K562 (cell line): ENCODE measurements around the gene ACAP3. TPM values are rescaled to one million over a fixed set of nuclear protein-coding genes. Genes with fewer than 3 reads are reported as not detected.

Experiments
- ETS2 ChIP-seq: IDR thresholded peaks from 2 replicates; pipeline ENCODE4 v1.6.1; 2016; ENCODE audit warnings: borderline replicate concordance, missing genetic modification characterization, mild to moderate bottlenecking, moderate library complexity, missing compliant biosample characterization; ENCODE audit not compliant: poor library complexity, severe bottlenecking
- ILF3 ChIP-seq: fragments of 450-650 bp; IDR thresholded peaks from 2 replicates; pipeline ENCODE4 v1.6.1; 2018; ENCODE audit warnings: antibody characterized with exemption, mild to moderate bottlenecking, moderate library complexity, borderline replicate concordance
- PRPF4 ChIP-seq: fragments of 200-400 bp; formaldehyde crosslinking; IDR thresholded peaks from one replicate; pipeline ENCODE4 v1.6.1; 2017; ENCODE audit warnings: low read length, low read depth, mild to moderate bottlenecking; ENCODE audit not compliant: insufficient read depth, poor library complexity, severe bottlenecking
- RBM14 ChIP-seq: fragments of 200-400 bp; formaldehyde crosslinking; IDR thresholded peaks from 2 replicates; pipeline ENCODE4 v1.6.1; 2018; ENCODE audit warnings: low read depth, mild to moderate bottlenecking, low read length, moderate library complexity, borderline replicate concordance; ENCODE audit not compliant: insufficient read depth
- SMC3 ChIP-seq: conservative IDR thresholded peaks from 2 replicates; pipeline ENCODE4 v1.6.1; 2011; ENCODE audit warnings: low read depth, low read length, improper control_type of control experiment; ENCODE audit not compliant: insufficient read depth
- SNIP1 ChIP-seq: fragments of 450-650 bp; IDR thresholded peaks from 2 replicates; pipeline ENCODE4 v1.7.1; 2017; ENCODE audit warnings: low read depth, mild to moderate bottlenecking
- ZNF436 ChIP-seq: fragments of 250-450, 450-650 bp; sonication (Bioruptor Pico); formaldehyde crosslinking; IDR thresholded peaks from 2 replicates; pipeline ENCODE4 v1.7.0; 2020; ENCODE audit warnings: mild to moderate bottlenecking
- polyA plus RNA-seq, 8 experiments: library from polyadenylated mRNA; depleted of rRNA in 4 of 8; stranded (reverse) in 5 of 8; unstranded in 3 of 8; fragments of >200 nt; fragmentation: Nextera tagmentation in 2 of 8; fragmentation: Illumina TruSeq in 1 of 8; extraction: Ambion mirVana in 2 of 8; extraction: Trizol in 1 of 8; gene quantifications; 2 replicates each; pipeline versions ENCODE4 v1.2.1 to v1.2.3, GENCODE V29; 2011 to 2014; ENCODE audit warnings: inconsistent platforms in 1 of 8, missing spikeins in 1 of 8
- total RNA-seq, 7 experiments: library from RNA; depleted of rRNA in 6 of 7; stranded (reverse); fragments of >200 nt in 6 of 7; fragmentation: Illumina TruSeq in 2 of 7; extraction: Trizol in 2 of 7; gene quantifications; 2 replicates each; pipeline versions ENCODE4 v1.2.1 to v1.2.3, GENCODE V29; 2011 to 2021; ENCODE audit warnings: low replicate concordance in 1 of 7
- TF ChIP-seq, protein P1 (sequence below): fragments of 450-650 bp; formaldehyde crosslinking; IDR thresholded peaks from 2 replicates; pipeline ENCODE4 v1.4.0; 2020; ENCODE audit warnings: mild to moderate bottlenecking, moderate library complexity
- TF ChIP-seq, protein P2 (sequence below), 2 experiments: fragments of 450-650 bp in 1 of 2; sonication (generic) in 1 of 2; formaldehyde crosslinking in 1 of 2; IDR thresholded peaks; 2 replicates each; pipeline versions ENCODE4 v1.7.1 to v1.9.0; 2016 to 2022; ENCODE audit warnings: inconsistent platforms in 1 of 2, mild to moderate bottlenecking in 1 of 2, missing genetic modification reagents in 1 of 2
- TF ChIP-seq, protein P3 (sequence below), 2 experiments: IDR thresholded peaks; 2 replicates each; pipeline ENCODE4 v1.6.1; 2011; ENCODE audit warnings: borderline replicate concordance in 1 of 2, control low read depth in 1 of 2, low read depth in 1 of 2, low read length in 1 of 2, mild to moderate bottlenecking in 1 of 2, mixed read lengths in 1 of 2, moderate library complexity in 1 of 2; ENCODE audit not compliant: insufficient read depth in 1 of 2, insufficient read length in 1 of 2, poor library complexity in 1 of 2, severe bottlenecking in 1 of 2; ENCODE audit errors: extremely low read depth in 1 of 2

ACAP3 gene
- total and polyA plus RNA-seq, 9 of the 15 experiments (the other 6 are each of a cell fraction or from before 2014, with no cell fraction given), result 0.01 to 49.0 (median 12.0) TPM

DNA sequence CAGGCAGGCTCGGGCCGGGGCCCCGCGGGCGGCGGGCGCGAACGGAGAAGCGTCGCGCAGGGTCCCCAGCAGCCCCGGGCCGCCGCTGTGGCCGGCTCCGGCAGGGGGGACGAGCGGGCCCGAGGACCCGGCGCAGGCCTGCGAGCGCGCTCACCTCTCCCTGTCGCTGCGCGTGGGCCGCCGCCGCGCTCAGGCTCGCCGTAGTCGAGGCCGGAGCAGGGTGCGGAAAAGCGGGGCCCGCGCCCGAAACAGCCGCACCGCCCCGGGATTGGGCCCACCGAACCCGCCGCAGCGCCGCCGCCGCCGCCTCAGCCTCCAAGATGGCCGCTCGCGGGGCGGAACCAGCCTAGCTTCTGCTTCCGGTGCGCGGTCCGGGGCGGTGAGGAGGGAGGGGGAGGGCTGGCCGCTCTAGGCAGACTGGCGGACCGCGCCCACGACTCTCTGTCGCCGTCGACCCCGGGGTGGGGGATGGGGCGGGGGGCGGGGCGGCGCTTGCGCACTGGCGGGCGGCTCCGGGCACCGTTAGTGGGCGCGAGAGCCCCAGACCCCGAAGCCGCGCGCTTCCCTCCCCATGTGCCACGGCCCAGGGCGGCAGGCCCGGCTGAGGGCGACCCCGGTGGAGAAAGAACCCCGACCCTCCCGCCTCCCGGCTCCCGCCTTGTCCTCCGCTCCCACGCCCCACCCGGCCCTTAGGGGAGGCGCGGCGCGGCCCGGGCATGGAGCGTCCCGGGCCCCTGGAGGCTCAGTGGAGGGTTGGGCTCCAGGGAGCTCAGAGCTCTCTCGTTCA is 34.0 kb downstream of the ACAP3 start, which contains the start of gene UBE2J2 (continued):
- TF ChIP-seq, protein P1, sequence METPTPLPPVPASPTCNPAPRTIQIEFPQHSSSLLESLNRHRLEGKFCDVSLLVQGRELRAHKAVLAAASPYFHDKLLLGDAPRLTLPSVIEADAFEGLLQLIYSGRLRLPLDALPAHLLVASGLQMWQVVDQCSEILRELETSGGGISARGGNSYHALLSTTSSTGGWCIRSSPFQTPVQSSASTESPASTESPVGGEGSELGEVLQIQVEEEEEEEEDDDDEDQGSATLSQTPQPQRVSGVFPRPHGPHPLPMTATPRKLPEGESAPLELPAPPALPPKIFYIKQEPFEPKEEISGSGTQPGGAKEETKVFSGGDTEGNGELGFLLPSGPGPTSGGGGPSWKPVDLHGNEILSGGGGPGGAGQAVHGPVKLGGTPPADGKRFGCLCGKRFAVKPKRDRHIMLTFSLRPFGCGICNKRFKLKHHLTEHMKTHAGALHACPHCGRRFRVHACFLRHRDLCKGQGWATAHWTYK, result peak; percentile 54; the same call in 1 of the 2 replicates
- no peak for TF ChIP-seq RBM14
- peak; percentile 30 for TF ChIP-seq ETS2 (tag)
- no peak for TF ChIP-seq ILF3
- no peak for TF ChIP-seq ZNF436 (CRISPR knock-in tag)
- 0 out of 2 replicates have a peak, but pooled peaks have one; percentile 2 for TF ChIP-seq SMC3
- TF ChIP-seq, protein P2, sequence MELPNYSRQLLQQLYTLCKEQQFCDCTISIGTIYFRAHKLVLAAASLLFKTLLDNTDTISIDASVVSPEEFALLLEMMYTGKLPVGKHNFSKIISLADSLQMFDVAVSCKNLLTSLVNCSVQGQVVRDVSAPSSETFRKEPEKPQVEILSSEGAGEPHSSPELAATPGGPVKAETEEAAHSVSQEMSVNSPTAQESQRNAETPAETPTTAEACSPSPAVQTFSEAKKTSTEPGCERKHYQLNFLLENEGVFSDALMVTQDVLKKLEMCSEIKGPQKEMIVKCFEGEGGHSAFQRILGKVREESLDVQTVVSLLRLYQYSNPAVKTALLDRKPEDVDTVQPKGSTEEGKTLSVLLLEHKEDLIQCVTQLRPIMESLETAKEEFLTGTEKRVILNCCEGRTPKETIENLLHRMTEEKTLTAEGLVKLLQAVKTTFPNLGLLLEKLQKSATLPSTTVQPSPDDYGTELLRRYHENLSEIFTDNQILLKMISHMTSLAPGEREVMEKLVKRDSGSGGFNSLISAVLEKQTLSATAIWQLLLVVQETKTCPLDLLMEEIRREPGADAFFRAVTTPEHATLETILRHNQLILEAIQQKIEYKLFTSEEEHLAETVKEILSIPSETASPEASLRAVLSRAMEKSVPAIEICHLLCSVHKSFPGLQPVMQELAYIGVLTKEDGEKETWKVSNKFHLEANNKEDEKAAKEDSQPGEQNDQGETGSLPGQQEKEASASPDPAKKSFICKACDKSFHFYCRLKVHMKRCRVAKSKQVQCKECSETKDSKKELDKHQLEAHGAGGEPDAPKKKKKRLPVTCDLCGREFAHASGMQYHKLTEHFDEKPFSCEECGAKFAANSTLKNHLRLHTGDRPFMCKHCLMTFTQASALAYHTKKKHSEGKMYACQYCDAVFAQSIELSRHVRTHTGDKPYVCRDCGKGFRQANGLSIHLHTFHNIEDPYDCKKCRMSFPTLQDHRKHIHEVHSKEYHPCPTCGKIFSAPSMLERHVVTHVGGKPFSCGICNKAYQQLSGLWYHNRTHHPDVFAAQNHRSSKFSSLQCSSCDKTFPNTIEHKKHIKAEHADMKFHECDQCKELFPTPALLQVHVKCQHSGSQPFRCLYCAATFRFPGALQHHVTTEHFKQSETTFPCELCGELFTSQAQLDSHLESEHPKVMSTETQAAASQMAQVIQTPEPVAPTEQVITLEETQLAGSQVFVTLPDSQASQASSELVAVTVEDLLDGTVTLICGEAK (IDR thresholded peaks at IDR 0.05), result peak; percentile 95
- TF ChIP-seq, protein P2 (CRISPR knock-in tag; IDR thresholded peaks at IDR 0.05), result no peak
- TF ChIP-seq, protein P3, sequence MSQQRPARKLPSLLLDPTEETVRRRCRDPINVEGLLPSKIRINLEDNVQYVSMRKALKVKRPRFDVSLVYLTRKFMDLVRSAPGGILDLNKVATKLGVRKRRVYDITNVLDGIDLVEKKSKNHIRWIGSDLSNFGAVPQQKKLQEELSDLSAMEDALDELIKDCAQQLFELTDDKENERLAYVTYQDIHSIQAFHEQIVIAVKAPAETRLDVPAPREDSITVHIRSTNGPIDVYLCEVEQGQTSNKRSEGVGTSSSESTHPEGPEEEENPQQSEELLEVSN (IDR thresholded peaks at IDR 0.05; ENCODE audit: borderline replicate concordance in 1 of 2, extremely low read depth in 1 of 2, insufficient read depth in 1 of 2, insufficient read length in 1 of 2, low read depth in 1 of 2, low read length in 1 of 2, poor library complexity in 1 of 2, severe bottlenecking in 1 of 2), result peak; percentile 52 to 85
- peak; percentile 83 for TF ChIP-seq SNIP1
- TF ChIP-seq PRPF4, result no peak
